Skeletal muscle tissue (tissue), 4 donors: ENCODE measurements around the gene MMP24. TPM values are rescaled to one million over a fixed set of nuclear protein-coding genes. Genes with fewer than 3 reads are reported as not detected.

Experiments
- H3K27ac ChIP-seq: one replicate; pipeline ENCODE4 v1.7.0; 2013; ENCODE audit warnings: mild to moderate bottlenecking, low read depth, low read length, inconsistent platforms
- H3K27me3 ChIP-seq, 3 donors: one replicate each; pipeline ENCODE4 v1.7.0; 2013; ENCODE audit warnings: low read length in 3 of 3; ENCODE audit not compliant: control insufficient read depth in 3 of 3, insufficient read depth in 3 of 3
- H3K36me3 ChIP-seq, 3 donors: one replicate each; pipeline ENCODE4 v1.7.0; 2013; ENCODE audit warnings: low read length in 3 of 3; ENCODE audit not compliant: control insufficient read depth in 3 of 3, insufficient read depth in 3 of 3
- H3K4me1 ChIP-seq, 3 donors: one replicate each; pipeline ENCODE4 v1.7.0; 2013; ENCODE audit warnings: low read length in 3 of 3, mild to moderate bottlenecking in 3 of 3; ENCODE audit not compliant: control insufficient read depth in 3 of 3, insufficient read depth in 3 of 3
- H3K4me3 ChIP-seq, 3 donors: one replicate each; pipeline ENCODE4 v1.7.0; 2013; ENCODE audit warnings: low read length in 3 of 3
- H3K9ac ChIP-seq, 3 donors: one replicate each; pipeline ENCODE4 v1.7.0; 2013; ENCODE audit warnings: low read length in 3 of 3, mild to moderate bottlenecking in 3 of 3, moderate library complexity in 2 of 3, low read depth in 1 of 3
- H3K9me3 ChIP-seq, 3 donors: one replicate each; pipeline ENCODE4 v1.7.0; 2013; ENCODE audit warnings: low read length in 3 of 3; ENCODE audit not compliant: control insufficient read depth in 3 of 3
- total RNA-seq: library from RNA; depleted of rRNA; stranded (reverse); fragments of >200 nt; gene quantifications from one replicate; pipeline ENCODE4 v1.2.3, GENCODE V29; 2014
- donor health status: Osteomylitis.

The MMP24 gene
- total RNA-seq, 1 donor from 2014 or later = under 0.01 TPM

GRCh38 chr20:35285806-35286076, 59.3 kb downstream of the MMP24 start:
- no peaks in the 10 kb centered on the region for H3K9me3 ChIP-seq
- peaks cover 3 to 7% (median 7%) of the 10 kb centered on the region in 3 donors for H3K27me3 ChIP-seq
- H3K4me1 ChIP-seq = peaks cover 15 to 18% (median 18%) of the 10 kb centered on the region in 3 donors
- H3K36me3 ChIP-seq = peaks cover under 1 to 4% (median 2%) of the 10 kb centered on the region in 3 donors
- no peak overlapping the region for H3K9ac ChIP-seq
- no peak overlapping the region for H3K27ac ChIP-seq
- H3K4me3 ChIP-seq = peak overlapping the region in 1 of 3 donors; percentile 93

DNA sequence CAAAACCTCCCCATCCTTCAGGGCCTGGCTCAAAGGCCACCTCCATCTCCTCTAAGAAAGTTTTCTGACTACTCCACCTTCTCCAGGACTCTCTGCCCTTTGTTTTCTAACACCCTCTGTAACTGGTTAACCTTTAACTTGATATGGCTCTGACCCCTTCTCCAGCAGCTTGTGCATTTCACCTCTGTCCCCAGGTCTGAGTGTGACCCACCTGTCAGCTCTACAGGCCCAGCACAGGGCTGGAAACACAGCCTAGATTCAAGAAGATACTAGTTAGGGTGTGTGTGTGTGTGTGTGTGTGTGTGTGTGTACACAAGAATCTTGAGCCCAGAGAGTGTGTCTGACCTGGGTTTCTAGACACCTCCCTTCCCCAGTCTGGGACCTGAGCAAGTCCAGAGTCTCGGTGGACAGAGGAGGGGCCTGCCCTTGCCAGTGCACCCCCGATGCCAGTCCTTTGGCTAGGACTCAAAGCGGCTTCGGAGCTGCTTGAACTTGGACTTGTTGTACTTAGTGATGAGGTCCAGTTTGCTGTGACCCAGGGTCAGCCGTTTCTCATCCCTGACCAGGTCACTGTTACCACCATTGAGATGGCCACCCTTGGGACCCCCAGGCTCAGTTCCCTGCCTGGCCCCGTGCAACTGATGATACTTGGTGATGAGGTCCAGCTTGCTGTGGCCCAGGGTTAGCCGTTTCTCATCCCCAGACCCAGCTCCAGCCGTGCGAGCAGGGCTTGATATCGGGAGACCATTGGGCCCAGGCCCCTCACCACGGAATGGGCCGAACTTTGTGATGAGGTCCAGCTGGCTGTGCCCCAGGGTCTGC, 59.8 kb downstream of the MMP24 start:
- Histone ChIP-seq H3K27ac (no peak overlapping the region), H3K4me3 (no peak overlapping the region), H3K9ac (no peak overlapping the region), H3K9me3 (no peaks in the 10 kb centered on the region), H3K4me1 (peaks cover 15 to 18% (median 18%) of the 10 kb centered on the region in 3 donors), H3K36me3 (peaks cover 0 to 2% (median 0%) of the 10 kb centered on the region in 3 donors), H3K27me3 (peaks cover 3 to 8% (median 7%) of the 10 kb centered on the region in 3 donors)

- peaks cover 3 to 12% (median 8%) of the 10 kb centered on the region in 3 donors for H3K27me3 ChIP-seq
- H3K9ac ChIP-seq = no peak overlapping the region
- H3K9me3 ChIP-seq = no peaks in the 10 kb centered on the region
- no peak overlapping the region for H3K27ac ChIP-seq
- H3K36me3 ChIP-seq = no peaks in the 10 kb centered on the region
- no peak overlapping the region for H3K4me3 ChIP-seq
- peaks cover 15 to 18% (median 15%) of the 10 kb centered on the region in 3 donors for H3K4me1 ChIP-seq
Measured at GRCh38 chr20:35286899-35287508, 60.5 kb downstream of the MMP24 start.

GRCh38 chr20:35287509-35288324, 61.2 kb downstream of the MMP24 start:
- H3K36me3 ChIP-seq = no peaks in the 10 kb centered on the region

DNA sequence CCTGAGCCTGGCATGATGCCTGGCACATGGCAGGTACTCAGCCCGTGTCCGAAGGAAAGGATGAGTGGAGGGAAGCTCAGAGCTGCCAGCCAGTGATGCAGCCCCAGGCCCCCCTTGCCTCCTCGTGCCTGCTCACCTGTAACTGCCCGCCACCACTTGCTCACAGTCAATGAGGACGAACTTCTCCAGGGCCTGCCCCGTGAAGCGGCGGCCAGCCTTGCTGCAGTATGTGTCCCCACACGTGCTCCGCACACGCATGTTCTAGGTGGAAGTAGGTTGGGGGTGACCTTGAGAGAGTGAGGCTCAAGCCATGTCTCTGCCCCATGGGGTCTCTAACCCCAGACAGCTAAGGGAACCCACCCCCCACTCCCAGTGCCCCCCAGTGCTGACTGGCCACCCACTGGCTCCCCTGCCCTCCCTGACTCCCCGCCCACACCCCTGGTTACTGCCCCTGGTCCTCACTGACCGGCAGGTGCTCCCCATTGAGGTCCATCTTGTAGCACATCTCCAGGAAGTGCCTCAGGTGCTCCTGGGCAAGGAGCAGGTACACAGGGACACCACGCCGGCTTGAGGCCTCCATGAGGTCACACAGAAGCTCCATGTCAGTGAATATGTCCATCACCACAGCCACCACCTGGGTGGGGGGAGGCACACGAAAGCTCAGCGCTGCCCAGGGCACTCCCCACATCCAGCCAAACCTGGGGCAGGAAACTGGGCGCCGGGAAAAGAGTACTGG, 62.0 kb downstream of the MMP24 start:
- peaks cover 11 to 14% (median 11%) of the 10 kb centered on the region in 3 donors for H3K4me1 ChIP-seq
- no peak overlapping the region for H3K9ac ChIP-seq
- H3K27me3 ChIP-seq = peaks cover 11 to 25% (median 18%) of the 10 kb centered on the region in 3 donors
- H3K27ac ChIP-seq = no peak overlapping the region
- no peaks in the 10 kb centered on the region for H3K9me3 ChIP-seq
- no peaks in the 10 kb centered on the region for H3K36me3 ChIP-seq
- no peak overlapping the region for H3K4me3 ChIP-seq

More at GRCh38 chr20:35287509-35288324, 61.2 kb downstream of the MMP24 start:
- peaks cover 15 to 18% (median 15%) of the 10 kb centered on the region in 3 donors for H3K4me1 ChIP-seq
- H3K27ac ChIP-seq = no peak overlapping the region
- no peak overlapping the region for H3K9ac ChIP-seq
- no peak overlapping the region for H3K4me3 ChIP-seq
- peaks cover 6 to 18% (median 11%) of the 10 kb centered on the region in 3 donors for H3K27me3 ChIP-seq
- H3K9me3 ChIP-seq = no peaks in the 10 kb centered on the region

GRCh38 chr20:35290186-35290886, 63.8 kb downstream of the MMP24 start:
- no peak overlapping the region for H3K27ac ChIP-seq
- no peaks in the 10 kb centered on the region for H3K9me3 ChIP-seq
- peaks cover under 1% of the 10 kb centered on the region in 3 donors for H3K4me1 ChIP-seq
- H3K27me3 ChIP-seq = peaks cover 23 to 35% (median 33%) of the 10 kb centered on the region in 3 donors
- no peak overlapping the region for H3K9ac ChIP-seq
- H3K4me3 ChIP-seq = no peak overlapping the region
- H3K36me3 ChIP-seq = no peaks in the 10 kb centered on the region

GRCh38 chr20:35290887-35291417, 64.5 kb downstream of the MMP24 start:
- no peak overlapping the region for H3K9ac ChIP-seq
- H3K36me3 ChIP-seq = no peaks in the 10 kb centered on the region
- H3K27me3 ChIP-seq = peaks cover 29 to 41% (median 39%) of the 10 kb centered on the region in 3 donors
- H3K27ac ChIP-seq = no peak overlapping the region
- H3K9me3 ChIP-seq = no peaks in the 10 kb centered on the region
- H3K4me1 ChIP-seq = no peaks in the 10 kb centered on the region
- H3K4me3 ChIP-seq = no peak overlapping the region

GRCh38 chr20:35291654-35292503, 65.4 kb downstream of the MMP24 start, which contains the start of gene FAM83C:
FAM83C (minus strand) TSS chr20:35292425; CDS start chr20:35292304, 121 bp downstream.
- Histone ChIP-seq H3K4me3 (no peak within 1 kb of the TSS), H3K27ac (no peak within 1 kb of the TSS), H3K9ac (no peak within 1 kb of the TSS), H3K9me3 (no peaks in the 10 kb centered on the region), H3K36me3 (no peaks in the 10 kb centered on the region), H3K4me1 (no peaks in the 10 kb centered on the region), H3K27me3 (peaks cover 38 to 51% (median 48%) of the 10 kb centered on the region in 3 donors)
